ENCODE results near the gene HOXC9. TPM values are rescaled to one million over a fixed set of nuclear protein-coding genes. Genes with fewer than 3 reads are reported as not detected.

HOXC9 gene
- total RNA-seq (2022) (5.2 and 6.0 TPM in 2 replicates), Bru-seq, nascent RNA (percentile 55 among the genes with signal in this experiment), BruChase-seq, experiment 1, labeled RNA remaining after a 6-hour chase (percentile 62 among the genes with signal in this experiment), BruChase-seq, experiment 2, labeled RNA remaining after a 2-hour chase (percentile 62 among the genes with signal in this experiment)
- long read RNA-seq, transcript HOXC9-201 (2 exons, 1,516 nt) = major isoform, 17 of 18 reads
- long read RNA-seq, partial matches to known transcripts = 0 of 18 reads
- long read RNA-seq, other reads (novel, unspliced or antisense) = 1 of 18 reads

DNA sequence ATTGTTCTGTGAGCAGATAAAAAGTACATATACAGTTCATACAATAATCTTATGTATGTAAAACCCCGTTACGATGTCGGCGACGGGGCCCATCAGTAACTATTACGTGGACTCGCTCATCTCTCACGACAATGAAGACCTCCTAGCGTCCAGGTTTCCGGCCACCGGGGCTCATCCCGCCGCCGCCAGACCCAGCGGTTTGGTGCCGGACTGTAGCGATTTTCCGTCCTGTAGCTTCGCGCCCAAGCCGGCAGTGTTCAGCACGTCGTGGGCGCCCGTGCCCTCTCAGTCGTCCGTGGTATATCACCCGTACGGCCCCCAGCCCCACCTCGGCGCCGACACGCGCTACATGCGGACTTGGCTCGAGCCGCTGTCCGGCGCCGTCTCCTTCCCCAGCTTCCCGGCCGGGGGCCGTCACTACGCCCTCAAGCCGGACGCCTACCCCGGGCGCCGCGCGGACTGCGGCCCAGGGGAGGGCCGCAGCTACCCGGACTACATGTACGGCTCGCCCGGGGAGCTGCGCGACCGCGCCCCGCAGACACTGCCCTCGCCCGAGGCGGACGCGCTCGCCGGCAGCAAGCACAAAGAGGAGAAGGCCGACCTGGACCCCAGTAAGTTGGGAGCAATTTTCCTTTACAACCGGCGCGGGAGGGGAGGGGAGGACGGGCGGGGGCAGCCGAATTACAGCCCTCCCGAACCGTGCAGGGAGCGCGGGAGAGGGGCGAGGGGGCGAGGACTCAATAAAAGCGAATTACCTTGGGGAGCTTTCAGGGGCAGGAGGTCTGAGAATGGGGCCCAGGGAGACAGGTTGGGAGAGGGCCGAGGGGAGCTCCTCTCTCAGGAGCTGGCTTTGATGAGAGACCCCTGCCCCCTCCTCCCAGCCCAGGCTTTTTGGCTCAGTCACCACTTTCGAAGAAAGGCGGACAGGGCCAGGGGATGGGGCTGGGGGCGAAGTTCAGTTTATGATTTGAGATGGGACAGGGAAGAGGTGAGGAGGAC, at the start of gene HOXC9:
TSS of gene HOXC9 (plus strand) at position 46 of the 999 bp plus-strand sequence. CDS start at position 74, 28 bp downstream.
- H3K4me1 Mint-ChIP-seq (ENCODE audit: insufficient read depth, unreplicated experiment) = peaks cover 12% of the 10 kb centered on the region
- no peaks in the 10 kb centered on the region for H3K27me3 Mint-ChIP-seq (ENCODE audit: insufficient read depth, unreplicated experiment)
- ChIA-PET CTCF (interaction anchor here (0.5 to 12.4 kb wide), 20 partner anchors 13 to 358 kb away, joined by 3 to 200 read pairs (median 4); partner anchors contain the start of genes HOXC10, HOXC13 and HOXC5), POLR2A (interaction anchor here (0.6 to 2.7 kb wide), 36 partner anchors 9 to 382 kb away, joined by 3 to 37 read pairs (median 4); partner anchors contain the start of genes CALCOCO1, CBX5, COPZ1 and HNRNPA1)
- H3K27ac Mint-ChIP-seq (ENCODE audit: low read depth, unreplicated experiment) = peak within 1 kb of the TSS; percentile 97
- peak within 1 kb of the TSS; percentile 89 for H3K4me3 Mint-ChIP-seq (ENCODE audit: unreplicated experiment)
- intact Hi-C loops (cut with micrococcal nuclease) = loop anchor here (10.0 kb wide), 1 partner anchor 364 kb away; the partner anchor contains the start of gene GPR84
- TF ChIP-seq, protein P1, sequence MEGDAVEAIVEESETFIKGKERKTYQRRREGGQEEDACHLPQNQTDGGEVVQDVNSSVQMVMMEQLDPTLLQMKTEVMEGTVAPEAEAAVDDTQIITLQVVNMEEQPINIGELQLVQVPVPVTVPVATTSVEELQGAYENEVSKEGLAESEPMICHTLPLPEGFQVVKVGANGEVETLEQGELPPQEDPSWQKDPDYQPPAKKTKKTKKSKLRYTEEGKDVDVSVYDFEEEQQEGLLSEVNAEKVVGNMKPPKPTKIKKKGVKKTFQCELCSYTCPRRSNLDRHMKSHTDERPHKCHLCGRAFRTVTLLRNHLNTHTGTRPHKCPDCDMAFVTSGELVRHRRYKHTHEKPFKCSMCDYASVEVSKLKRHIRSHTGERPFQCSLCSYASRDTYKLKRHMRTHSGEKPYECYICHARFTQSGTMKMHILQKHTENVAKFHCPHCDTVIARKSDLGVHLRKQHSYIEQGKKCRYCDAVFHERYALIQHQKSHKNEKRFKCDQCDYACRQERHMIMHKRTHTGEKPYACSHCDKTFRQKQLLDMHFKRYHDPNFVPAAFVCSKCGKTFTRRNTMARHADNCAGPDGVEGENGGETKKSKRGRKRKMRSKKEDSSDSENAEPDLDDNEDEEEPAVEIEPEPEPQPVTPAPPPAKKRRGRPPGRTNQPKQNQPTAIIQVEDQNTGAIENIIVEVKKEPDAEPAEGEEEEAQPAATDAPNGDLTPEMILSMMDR (IDR thresholded peaks at IDR 0.05; ENCODE audit: unreplicated experiment) = no peak
- peak; percentile 35 for DNase-seq (ENCODE audit: unreplicated experiment)
- H3K36me3 Mint-ChIP-seq (ENCODE audit: insufficient read depth, unreplicated experiment) = peaks cover 9% of the 10 kb centered on the region
- BruUV-seq (replicated peaks) = TSS peak; percentile 84
- H3K9me3 Mint-ChIP-seq (ENCODE audit: unreplicated experiment) = no peaks in the 10 kb centered on the region

DNA sequence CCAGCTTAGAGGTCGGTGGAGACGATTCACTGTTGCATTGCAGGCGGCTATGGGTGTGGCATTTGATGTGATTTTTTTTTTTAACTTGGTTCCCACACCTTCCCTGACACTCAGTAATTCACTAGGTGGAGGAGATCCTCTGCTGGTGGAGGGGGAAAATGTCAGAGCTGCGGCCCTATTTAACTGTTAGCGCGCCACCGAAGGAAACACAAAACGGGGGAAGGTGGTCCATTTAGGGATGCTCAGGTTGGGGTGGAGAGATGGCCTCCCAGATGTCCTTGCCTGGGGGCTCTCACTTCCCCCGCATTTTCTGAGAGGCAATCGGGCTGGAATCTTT, 49.6 kb upstream of the HOXC9 start:
- Mint-ChIP-seq H3K27ac (ENCODE audit: low read depth, unreplicated experiment) (no peak overlapping the region), H3K36me3 (ENCODE audit: insufficient read depth, unreplicated experiment) (peaks cover 4% of the 10 kb centered on the region), H3K27me3 (ENCODE audit: insufficient read depth, unreplicated experiment) (no peaks in the 10 kb centered on the region), H3K4me3 (ENCODE audit: unreplicated experiment) (no peak overlapping the region), H3K9me3 (ENCODE audit: unreplicated experiment) (no peaks in the 10 kb centered on the region), H3K4me1 (ENCODE audit: insufficient read depth, unreplicated experiment) (no peaks in the 10 kb centered on the region)
- no TSS peak for BruUV-seq (replicated peaks)
- DNase-seq (ENCODE audit: unreplicated experiment) = peak; percentile 21
- CTCF ChIA-PET = interaction anchor here (0.5 to 0.7 kb wide), 3 partner anchors 167 to 234 kb away, joined by 3 read pairs; no protein-coding TSS in a partner anchor
- intact Hi-C loops (cut with micrococcal nuclease) = loop anchor here (1.0 kb wide), 1 partner anchor 180 kb away; no protein-coding TSS in a partner anchor
- POLR2A ChIA-PET = no interaction called here
- TF ChIP-seq, protein P1 (IDR thresholded peaks at IDR 0.05; ENCODE audit: unreplicated experiment) = no peak

DNA sequence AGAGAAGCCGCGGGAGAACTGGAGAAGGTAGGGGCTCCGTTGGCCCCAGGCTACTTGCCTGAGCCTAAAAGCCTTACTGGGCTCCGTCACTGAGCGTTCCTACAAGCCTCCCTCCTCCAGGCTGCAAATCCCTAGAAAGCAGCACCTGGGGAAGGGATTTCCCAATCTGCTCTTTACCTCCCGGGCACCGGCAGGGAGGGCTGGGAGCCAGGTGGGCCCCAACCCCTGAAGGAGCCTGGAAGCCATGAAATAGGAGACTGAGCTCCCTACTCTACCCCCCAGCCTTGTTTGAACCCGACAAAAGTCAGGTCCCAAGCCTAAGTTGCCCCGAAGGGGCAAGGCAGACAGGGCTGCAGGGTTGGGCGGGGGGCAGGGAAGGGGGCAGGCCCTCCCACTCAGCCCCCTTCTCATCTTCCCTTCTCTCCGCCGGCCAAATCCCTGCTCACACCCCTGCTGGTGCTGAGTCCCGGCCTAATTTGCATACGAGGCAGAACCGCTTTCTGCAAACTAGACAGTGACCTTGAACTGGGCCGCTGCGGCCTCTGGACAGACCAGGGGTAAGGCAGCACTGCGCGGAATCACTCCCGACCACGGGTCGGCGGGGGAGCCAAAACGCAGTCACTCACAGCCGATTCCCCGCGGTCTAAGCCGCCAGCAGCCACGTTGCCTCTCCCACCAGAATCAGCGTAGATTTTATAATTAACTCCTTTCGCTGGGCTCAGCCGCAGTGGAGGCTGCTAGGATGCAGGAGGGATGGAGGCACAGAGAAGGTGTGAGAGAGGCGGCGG, 49.0 kb upstream of the HOXC9 start:
- POLR2A ChIA-PET = interaction anchor here (0.6 kb wide), 1 partner anchor 19 kb away, joined by 3 read pairs; no protein-coding TSS in a partner anchor
- DNase-seq (ENCODE audit: unreplicated experiment) = no peak
- CTCF ChIA-PET = interaction anchor here (0.6 kb wide), 1 partner anchor 11 kb away, joined by 4 read pairs; no protein-coding TSS in a partner anchor
- no peaks in the 10 kb centered on the region for H3K4me1 Mint-ChIP-seq (ENCODE audit: insufficient read depth, unreplicated experiment)
- H3K9me3 Mint-ChIP-seq (ENCODE audit: unreplicated experiment) = no peaks in the 10 kb centered on the region
- BruUV-seq (replicated peaks) = no TSS peak
- TF ChIP-seq, protein P1 (IDR thresholded peaks at IDR 0.05; ENCODE audit: unreplicated experiment) = no peak
- intact Hi-C loops (cut with micrococcal nuclease) = loop anchor here (1.0 kb wide), 1 partner anchor 181 kb away; no protein-coding TSS in a partner anchor
- H3K27ac Mint-ChIP-seq (ENCODE audit: low read depth, unreplicated experiment) = no peak overlapping the region
- H3K27me3 Mint-ChIP-seq (ENCODE audit: insufficient read depth, unreplicated experiment) = no peaks in the 10 kb centered on the region
- peaks cover 4% of the 10 kb centered on the region for H3K36me3 Mint-ChIP-seq (ENCODE audit: insufficient read depth, unreplicated experiment)
- H3K4me3 Mint-ChIP-seq (ENCODE audit: unreplicated experiment) = no peak overlapping the region
